GM12878 (cell line): ENCODE results near the gene NEK8. TPM values are rescaled to one million over a fixed set of nuclear protein-coding genes. Genes with fewer than 3 reads are reported as not detected.
A peak's percentile ranks its signal among the peaks of the same experiment; 100 is the strongest.

Experiments used
- ATAC-seq: fragments of 200-7000 bp; cut with Tn5 transposase; 3 replicates; pipeline ENCODE4 v1.9.1; 2020; ENCODE audit warnings: mild to moderate bottlenecking, moderate library complexity
- BruUV-seq: library from RNA; stranded (reverse); fragments of 400-500 nt; replicated peaks from 2 replicates; lab custom pipeline; 2021; lab: Mats Ljungman, UMichigan
- CTCF ChIA-PET: fragments of 300-600 bp; sonication (Branson Sonifier 250); formaldehyde crosslinking; extraction: SDS; loops from one replicate; lab custom pipeline; 2021; ENCODE audit warnings: inconsistent platforms; lab: Yijun Ruan, JAX
- POLR2A ChIA-PET: fragments of 350-600 bp; formaldehyde crosslinking; extraction: SDS; loops from one replicate; lab custom pipeline; 2021; ENCODE audit warnings: inconsistent platforms; lab: Charles Lee
- RAD21 ChIA-PET: fragments of 300-600 bp; sonication (Branson Sonifier 250); formaldehyde crosslinking; loops from one replicate; lab custom pipeline; 2023; ENCODE audit warnings: antibody characterized with exemption; ENCODE audit not compliant: unreplicated experiment; lab: Charles Lee
- SMC1A ChIA-PET: fragments of 300-600 bp; sonication (Branson Sonifier 250); formaldehyde crosslinking; loops from one replicate; lab custom pipeline; 2023; ENCODE audit not compliant: unreplicated experiment, uncharacterized antibody; lab: Charles Lee
- DNase-seq: peaks from one replicate; pipeline ENCODE4 v3.0.0-alpha.2; 2011; ENCODE audit warnings: low read depth, low spot score
- FAIRE-seq: peaks from 3 replicates; lab custom pipeline; 2011; peaks lifted over from hg19 to GRCh38; lab: Jason Lieb, UNC
- H2AFZ ChIP-seq: 2 replicates; pipeline ENCODE4 v1.6.0; 2011; ENCODE audit warnings: low read depth, low read length, control low read depth; ENCODE audit not compliant: control insufficient read depth
- H3K27ac ChIP-seq: 2 replicates; pipeline ENCODE4 v1.5.1; 2011; ENCODE audit warnings: control low read depth; ENCODE audit not compliant: control insufficient read depth, insufficient read depth
- H3K27me3 ChIP-seq, 2 experiments: replicated peaks in 1 of 2; 2 replicates each; pipeline versions ENCODE4 v1.6.0 to v1.6.1; 2011; ENCODE audit warnings: low read length in 1 of 2; ENCODE audit not compliant: control insufficient read depth in 2 of 2, insufficient read depth in 2 of 2
- H3K36me3 ChIP-seq, 2 experiments: 2 replicates each; pipeline ENCODE4 v1.5.1; 2011; ENCODE audit warnings: low read length in 1 of 2; ENCODE audit not compliant: control insufficient read depth in 2 of 2, insufficient read depth in 2 of 2
- H3K4me1 ChIP-seq: 2 replicates; pipeline ENCODE4 v1.6.1; 2011; ENCODE audit warnings: mild to moderate bottlenecking, low read length, moderate library complexity, mixed read lengths; ENCODE audit not compliant: control insufficient read depth, insufficient read depth
- H3K4me2 ChIP-seq: 2 replicates; pipeline ENCODE4 v1.6.0; 2011; ENCODE audit warnings: control low read depth; ENCODE audit not compliant: control insufficient read depth, insufficient read depth
- H3K4me3 ChIP-seq: fragments of 200-600 bp; sonication (generic); 2 replicates; pipeline ENCODE4 v1.5.1; 2016
- H3K79me2 ChIP-seq: 2 replicates; pipeline ENCODE4 v1.6.0; 2011; ENCODE audit warnings: low read length; ENCODE audit not compliant: control insufficient read depth, insufficient read depth
- H3K9ac ChIP-seq: 2 replicates; pipeline ENCODE4 v1.8.0; 2011; ENCODE audit warnings: low read length, control low read depth, mixed read lengths; ENCODE audit not compliant: control insufficient read depth, insufficient read depth
- H3K9me3 ChIP-seq: replicated peaks from 3 replicates; pipeline ENCODE4 v1.5.1; 2011; ENCODE audit warnings: mild to moderate bottlenecking, low read length; ENCODE audit not compliant: control insufficient read depth, insufficient read depth
- H4K20me1 ChIP-seq: 2 replicates; pipeline ENCODE4 v1.6.0; 2011; ENCODE audit not compliant: control insufficient read depth, insufficient read depth
- BACH1 ChIP-seq: fragments of 450-650 bp; IDR thresholded peaks from 2 replicates; pipeline ENCODE4 v1.6.1; 2017; ENCODE audit warnings: mild to moderate bottlenecking, borderline replicate concordance
- CBX5 ChIP-seq: sonication (generic); IDR thresholded peaks from 2 replicates; pipeline ENCODE4 v1.6.1; 2016; ENCODE audit warnings: low read depth, moderate library complexity, mild to moderate bottlenecking, inconsistent platforms
- IKZF1 ChIP-seq: fragments of 450-650 bp; conservative IDR thresholded peaks from 2 replicates; pipeline ENCODE4 v1.6.1; 2017; ENCODE audit warnings: antibody characterized with exemption, mild to moderate bottlenecking
- IRF5 ChIP-seq: fragments of 450-650 bp; IDR thresholded peaks from 2 replicates; pipeline ENCODE4 v1.6.1; 2017; ENCODE audit warnings: borderline replicate concordance
- KAT2A ChIP-seq: conservative IDR thresholded peaks from 2 replicates; pipeline ENCODE4 v1.6.1; 2011; ENCODE audit warnings: low read depth, low read length; ENCODE audit not compliant: control insufficient read depth
- MAX ChIP-seq: IDR thresholded peaks from 2 replicates; pipeline ENCODE4 v1.6.1; 2012; ENCODE audit warnings: low read depth, low read length, improper control_type of control experiment
- NFIC ChIP-seq: IDR thresholded peaks from 2 replicates; pipeline ENCODE4 v1.6.1; 2012; ENCODE audit warnings: low read depth, mild to moderate bottlenecking, inconsistent platforms, low read length, moderate library complexity
- NFYA ChIP-seq: IDR thresholded peaks from 2 replicates; pipeline ENCODE4 v1.6.1; 2011; ENCODE audit warnings: low read depth, mild to moderate bottlenecking, low read length, improper control_type of control experiment, borderline replicate concordance
- NKRF ChIP-seq: fragments of 450-650 bp; conservative IDR thresholded peaks from 2 replicates; pipeline ENCODE4 v1.6.1; 2017; ENCODE audit warnings: mild to moderate bottlenecking, moderate library complexity
- NR2C2 ChIP-seq: IDR thresholded peaks from 2 replicates; pipeline ENCODE4 v1.6.1; 2011; ENCODE audit warnings: borderline replicate concordance, low read depth; ENCODE audit not compliant: control insufficient read depth, insufficient read length
- PBX3 ChIP-seq: IDR thresholded peaks from 2 replicates; pipeline ENCODE4 v1.6.1; 2011; ENCODE audit warnings: mild to moderate bottlenecking, low read depth, low read length, moderate library complexity; ENCODE audit not compliant: insufficient replicate concordance
- POLR2A ChIP-seq: IDR thresholded peaks from 2 replicates; pipeline ENCODE4 v1.6.1; 2011; ENCODE audit warnings: low read depth, mild to moderate bottlenecking, low read length
- RB1 ChIP-seq: fragments of 450-650 bp; formaldehyde crosslinking; IDR thresholded peaks from 2 replicates; pipeline ENCODE4 v1.6.1; 2017; ENCODE audit warnings: mild to moderate bottlenecking, borderline replicate concordance
- TARDBP ChIP-seq: IDR thresholded peaks from 2 replicates; pipeline ENCODE4 v1.6.1; 2016; ENCODE audit warnings: borderline replicate concordance
- TBL1XR1 ChIP-seq: IDR thresholded peaks from 2 replicates; pipeline ENCODE4 v1.6.1; 2012; ENCODE audit warnings: low read depth, low read length, improper control_type of control experiment
- USF1 ChIP-seq: IDR thresholded peaks from 2 replicates; pipeline ENCODE4 v1.6.1; 2011; ENCODE audit warnings: borderline replicate concordance, low read depth, mild to moderate bottlenecking, moderate library complexity, mixed read lengths, low read length; ENCODE audit not compliant: insufficient read depth; ENCODE audit errors: extremely low read length
- ZBED1 ChIP-seq: IDR thresholded peaks from 2 replicates; pipeline ENCODE4 v1.6.1; 2016; ENCODE audit warnings: borderline replicate concordance
- WGBS: methylation state at CpG from one replicate; pipeline ENCODE4 v1.1.6; 2016; ENCODE audit warnings: low lambda C conversion rate; ENCODE audit not compliant: insufficient replicate concordance, insufficient coverage; ENCODE audit errors: missing lambda C conversion rate; 5-methylcytosine and 5-hydroxymethylcytosine counted together
- in situ Hi-C: fragments of 300-500 bp; cut with MboI; formaldehyde crosslinking; loops from 9 replicates; pipeline ENCODE4 v1.14.3; 2018; ENCODE audit warnings: mixed read lengths
- intact Hi-C: fragments of 100-400 bp; cut with micrococcal nuclease; formaldehyde crosslinking; loops from one replicate; pipeline ENCODE4 v1.14.2; 2022; ENCODE audit not compliant: unreplicated experiment
- polyA plus RNA-seq, 11 experiments: library from polyadenylated mRNA; depleted of rRNA in 4 of 11; unstranded in 6 of 11; stranded (reverse) in 5 of 11; fragments of >200 nt; fragmentation: Nextera tagmentation in 4 of 11; fragmentation: Illumina TruSeq in 1 of 11; extraction: Ambion mirVana in 4 of 11; extraction: Trizol in 1 of 11; gene quantifications; 1 replicate in 1 of 11; 2 replicates in 10 of 11; pipeline versions ENCODE4 v1.2.1 to v1.2.3, GENCODE V29; 2011 to 2016; ENCODE audit warnings: inconsistent platforms in 2 of 11, missing spikeins in 2 of 11, low read depth in 1 of 11
- total RNA-seq, 4 experiments: library from RNA; depleted of rRNA in 3 of 4; stranded (reverse); fragments of >200 nt in 3 of 4; fragmentation: Illumina TruSeq in 1 of 4; extraction: Trizol in 1 of 4; gene quantifications; 2 replicates each; pipeline versions ENCODE4 v1.2.1 to v1.2.3, GENCODE V29; 2013 to 2021

The NEK8 gene
- total and polyA plus RNA-seq, 10 of the 15 experiments (the other 5 are each of a cell fraction or from before 2014, with no cell fraction given), result 2.3 to 14.3 (median 9.4) TPM

GRCh38 chr17:28725660-28726225 lies 2.8 kb upstream of the NEK8 start:
- Histone ChIP-seq H3K4me2 (peak overlapping the region; percentile 82), H3K4me3 (peak overlapping the region; percentile 72), H3K9me3 (no peaks in the 10 kb centered on the region), H3K36me3 (peaks cover 12 to 20% of the 10 kb centered on the region in 2 experiments; a peak in 3 of 4 replicates), H3K79me2 (peaks cover 32% of the 10 kb centered on the region), H3K27me3 (no peaks in the 10 kb centered on the region), H3K4me1 (peaks cover 23% of the 10 kb centered on the region), H2AFZ (no peak overlapping the region; the same call in 1 of the 2 replicates), H3K9ac (peak overlapping the region; percentile 69), H3K27ac (peak overlapping the region; percentile 74), H4K20me1 (no peaks in the 10 kb centered on the region)
- RAD21 ChIA-PET, result interaction anchor here (0.9 to 6.8 kb wide), 21 partner anchors 10 to 391 kb away, joined by 3 to 375 read pairs (median 12); partner anchors contain the start of genes BLTP2, DHRS13, FLOT2 and PHF12
- BruUV-seq, result no TSS peak
- WGBS, result 3% methylated on average over 38 of the region's 45 CpGs
- POLR2A ChIA-PET, result interaction anchor here (1.3 to 17.2 kb wide), 10 partner anchors 10 to 415 kb away, joined by 4 to 485 read pairs (median 8); partner anchors contain the start of genes BLTP2, PHF12, PROCA1 and SDF2
- FAIRE-seq, result no peak
- CTCF ChIA-PET, result interaction anchor here (1.0 to 12.6 kb wide), 22 partner anchors 14 to 391 kb away, joined by 3 to 394 read pairs (median 12); partner anchors contain the start of genes BLTP2, DHRS13, FAM222B and FLOT2
- intact Hi-C loops, result loop anchor here (2.0 to 10.0 kb wide), 5 partner anchors 117 to 389 kb away; partner anchors contain the start of genes DHRS13 and FAM222B
- DNase-seq, result no peak
- in situ Hi-C loops, result loop anchor here (25.0 kb wide), 1 partner anchor 1263 kb away; the partner anchor contains the start of gene KSR1
- SMC1A ChIA-PET, result interaction anchor here (1.1 to 11.3 kb wide), 13 partner anchors 10 to 224 kb away, joined by 3 to 326 read pairs (median 10); partner anchors contain the start of genes BLTP2, FLOT2, PROCA1 and TRAF4
- peak; percentile 9 for ATAC-seq
- TF ChIP-seq IRF5 (no peak), NFYA (no peak), ZBED1 (no peak), NFIC (no peak), PBX3 (no peak), BACH1 (peak; percentile 56; the same call in 1 of the 2 replicates), TBL1XR1 (no peak), CBX5 (no peak), KAT2A (no peak), NR2C2 (no peak), MAX (peak; percentile 52; the same call in 1 of the 2 replicates), POLR2A (peak; percentile 81), RB1 (peak; percentile 46; the same call in 1 of the 2 replicates), NKRF (peak; percentile 72), USF1 (peak; percentile 7), TARDBP (0 out of 2 replicates have a peak, but pooled peaks have one; percentile 15), IKZF1 (peak; percentile 59)
